Rectal smooth muscle tissue (tissue), 1 donor: ENCODE measurements around the gene CDC42EP4.

Experiments
- H3K27ac ChIP-seq: one replicate; pipeline ENCODE4 v1.7.0; 2013; ENCODE audit warnings: low read depth, low read length, inconsistent platforms
- H3K27me3 ChIP-seq: one replicate; pipeline ENCODE4 v1.7.0; 2013; ENCODE audit warnings: low read length; ENCODE audit not compliant: control insufficient read depth, insufficient read depth
- H3K36me3 ChIP-seq: one replicate; pipeline ENCODE4 v1.7.0; 2013; ENCODE audit warnings: low read length; ENCODE audit not compliant: control insufficient read depth, insufficient read depth
- H3K4me1 ChIP-seq: one replicate; pipeline ENCODE4 v1.7.0; 2013; ENCODE audit warnings: low read length; ENCODE audit not compliant: control insufficient read depth, insufficient read depth
- H3K4me3 ChIP-seq: one replicate; pipeline ENCODE4 v1.7.0; 2013; ENCODE audit warnings: low read length
- H3K9ac ChIP-seq: one replicate; pipeline ENCODE4 v1.7.0; 2013; ENCODE audit warnings: low read length

Gene CDC42EP4

DNA sequence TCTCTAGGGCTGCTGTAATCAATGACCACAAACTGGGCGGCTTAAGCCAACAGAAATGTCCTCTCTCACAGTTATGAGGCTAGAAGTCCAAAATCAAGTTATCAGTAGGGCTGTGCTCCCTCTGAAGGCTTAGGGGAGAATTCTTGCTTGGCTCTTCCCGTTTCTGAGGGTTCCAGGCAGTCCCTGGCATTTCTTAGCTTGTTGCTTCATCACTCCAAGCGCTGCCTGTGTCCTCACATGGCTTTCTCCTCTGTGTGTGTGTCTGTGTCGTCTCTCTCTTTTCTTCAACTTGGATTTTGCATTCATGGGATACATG is 13.7 kb upstream of the CDC42EP4 start:
- H3K27me3 ChIP-seq = peaks cover 3% of the 10 kb centered on the region
- H3K9ac ChIP-seq = no peak overlapping the region
- no peaks in the 10 kb centered on the region for H3K4me1 ChIP-seq
- no peak overlapping the region for H3K27ac ChIP-seq
- H3K36me3 ChIP-seq = no peaks in the 10 kb centered on the region
- H3K4me3 ChIP-seq = no peak overlapping the region

DNA sequence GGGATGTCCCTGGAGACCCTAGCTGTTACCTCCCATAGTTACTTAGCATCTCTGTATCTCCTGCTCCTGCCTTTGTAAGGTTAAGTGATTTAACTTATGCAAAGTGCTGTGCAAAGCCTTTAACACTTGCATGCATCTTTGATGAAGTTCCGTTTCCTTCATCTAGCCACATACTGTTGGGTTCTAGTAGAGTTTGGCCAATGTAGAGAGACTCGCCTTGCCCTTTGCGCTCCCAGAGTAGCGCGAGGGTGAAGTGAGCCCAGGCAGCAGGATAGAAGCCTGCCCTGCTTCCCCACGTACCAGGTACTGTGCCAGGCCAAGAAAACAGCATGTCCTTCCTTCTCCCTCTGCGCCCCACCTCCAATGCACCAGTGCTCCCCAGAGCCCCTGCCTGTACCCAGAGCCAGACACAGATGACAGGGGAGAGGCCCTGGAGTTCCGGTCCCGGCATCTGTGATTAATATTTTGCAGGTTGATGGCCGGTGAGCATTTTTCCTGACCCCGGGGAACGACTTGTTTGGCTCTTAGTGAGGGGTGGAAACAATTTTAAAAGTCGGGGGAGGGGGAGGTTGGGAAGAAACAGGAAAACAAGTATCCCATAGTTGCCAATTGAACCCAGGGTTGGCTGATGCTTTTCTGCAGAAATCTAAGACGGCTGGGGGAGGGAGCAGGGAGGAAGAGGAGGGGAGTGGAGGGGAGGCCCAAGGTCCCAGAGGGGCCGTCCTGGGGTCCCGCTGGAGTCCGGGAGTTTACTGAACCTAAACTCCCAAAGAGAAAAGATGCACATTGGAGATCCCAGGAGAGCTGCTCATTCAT is 13.1 kb upstream of the CDC42EP4 start:
- H3K27me3 ChIP-seq = peaks cover 3% of the 10 kb centered on the region
- no peak overlapping the region for H3K4me3 ChIP-seq
- no peaks in the 10 kb centered on the region for H3K36me3 ChIP-seq
- no peaks in the 10 kb centered on the region for H3K4me1 ChIP-seq
- no peak overlapping the region for H3K9ac ChIP-seq
- no peak overlapping the region for H3K27ac ChIP-seq

DNA sequence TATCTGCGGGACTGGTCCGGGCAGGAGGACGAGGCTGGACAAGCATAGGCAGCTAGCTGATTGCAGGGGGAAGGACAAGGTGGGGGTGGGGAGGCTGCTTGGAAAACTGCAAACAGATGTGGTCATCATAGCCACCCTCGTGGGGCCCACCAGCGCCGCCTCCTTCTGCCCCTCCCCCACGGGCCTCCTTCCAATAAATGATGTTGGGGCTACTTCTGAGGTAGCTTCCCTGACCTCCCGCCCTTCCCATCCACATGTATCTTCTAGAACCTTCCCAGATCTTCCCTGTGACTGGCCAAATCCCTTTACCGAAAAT is 12.3 kb upstream of the CDC42EP4 start:
- Histone ChIP-seq H3K9ac (no peak overlapping the region), H3K4me1 (no peaks in the 10 kb centered on the region), H3K36me3 (no peaks in the 10 kb centered on the region), H3K27me3 (peaks cover 3% of the 10 kb centered on the region), H3K27ac (no peak overlapping the region), H3K4me3 (no peak overlapping the region)

- H3K9ac ChIP-seq = no peak overlapping the region
- H3K27me3 ChIP-seq = peaks cover 2% of the 10 kb centered on the region
- H3K27ac ChIP-seq = no peak overlapping the region
- no peak overlapping the region for H3K4me3 ChIP-seq
- H3K36me3 ChIP-seq = no peaks in the 10 kb centered on the region
- no peaks in the 10 kb centered on the region for H3K4me1 ChIP-seq
These were observed 11.8 kb upstream of the CDC42EP4 start for GRCh38 chr17:73323409-73324159.

DNA sequence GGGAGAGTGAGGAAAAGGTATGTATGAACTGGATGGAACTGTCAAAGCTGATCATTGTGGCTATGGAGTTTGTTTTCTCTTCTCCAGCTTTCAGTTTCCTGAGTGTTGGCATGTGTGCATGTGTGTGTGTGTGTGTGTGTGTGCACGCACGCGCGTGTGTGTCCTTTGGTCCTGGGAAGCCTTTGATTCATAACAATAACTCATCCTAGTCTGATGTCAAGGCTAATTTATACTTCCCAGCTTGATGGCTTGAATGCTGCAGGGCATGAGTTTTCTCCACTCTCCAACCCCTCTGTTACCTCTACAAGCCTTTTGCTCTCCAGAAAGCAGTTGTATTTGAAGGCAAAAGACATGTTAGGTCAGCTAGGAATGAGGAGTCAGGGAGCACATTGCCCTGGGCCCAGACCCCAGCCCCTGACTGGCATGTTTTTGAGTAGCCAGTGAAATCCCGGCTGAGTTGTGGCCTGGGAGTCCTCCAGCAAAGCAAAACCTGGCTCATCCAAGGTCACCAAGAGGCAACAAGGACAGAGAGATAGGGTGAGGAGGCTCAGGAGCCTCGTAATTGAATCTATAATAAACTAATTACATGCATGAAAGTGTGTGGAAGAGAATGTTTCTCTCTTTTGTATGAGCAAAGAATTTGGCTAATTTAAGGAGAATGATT is 8.9 kb upstream of the CDC42EP4 start:
- H3K4me1 ChIP-seq = peaks cover 5% of the 10 kb centered on the region
- H3K36me3 ChIP-seq = no peaks in the 10 kb centered on the region
- no peak overlapping the region for H3K9ac ChIP-seq
- no peaks in the 10 kb centered on the region for H3K27me3 ChIP-seq
- no peak overlapping the region for H3K4me3 ChIP-seq
- no peak overlapping the region for H3K27ac ChIP-seq

- Histone ChIP-seq H3K4me3 (no peak overlapping the region), H3K27ac (no peak overlapping the region), H3K9ac (no peak overlapping the region), H3K4me1 (peaks cover 5% of the 10 kb centered on the region), H3K27me3 (no peaks in the 10 kb centered on the region), H3K36me3 (no peaks in the 10 kb centered on the region)
These were observed 8.0 kb upstream of the CDC42EP4 start for GRCh38 chr17:73319766-73320165.

DNA sequence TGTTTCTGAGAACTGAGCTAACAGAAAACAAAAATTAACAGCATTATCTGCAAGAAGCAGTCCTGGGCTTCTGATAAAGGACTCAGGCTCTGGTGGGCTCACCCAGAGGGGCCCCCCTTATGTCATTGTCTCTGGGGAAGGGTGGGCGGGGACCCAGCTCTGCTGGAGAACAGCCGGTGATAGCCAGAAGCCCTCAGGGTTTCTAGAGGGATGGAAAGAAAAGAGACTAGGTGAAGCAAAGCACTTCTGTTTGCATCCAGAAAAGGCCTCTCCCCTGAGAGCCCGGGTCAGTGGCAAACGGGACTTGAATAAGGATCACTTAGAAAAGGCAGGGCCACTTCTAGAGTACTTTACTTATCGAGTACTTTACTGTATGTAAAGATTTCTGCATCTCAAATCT is 7.0 kb upstream of the CDC42EP4 start:
- Histone ChIP-seq H3K4me1 (peaks cover 5% of the 10 kb centered on the region), H3K27ac (no peak overlapping the region), H3K27me3 (no peaks in the 10 kb centered on the region)

DNA sequence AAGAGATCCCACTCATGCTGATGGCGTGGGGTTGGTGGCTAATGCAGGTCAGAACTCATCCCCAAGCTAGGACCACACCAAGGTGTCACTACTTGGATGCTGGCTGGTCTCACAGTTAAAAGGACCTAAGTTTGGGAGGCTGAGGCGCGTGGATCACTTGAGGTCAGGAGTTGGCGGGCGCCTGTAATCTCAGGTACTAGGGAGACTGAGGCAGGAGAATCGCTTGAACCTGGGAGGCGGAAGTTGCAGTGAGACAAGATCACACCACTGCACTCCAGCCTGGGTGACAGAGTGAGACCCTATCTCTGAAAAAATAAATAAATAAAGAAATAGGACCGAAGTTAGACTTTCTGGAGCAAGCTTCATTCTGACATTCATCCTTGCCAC is 6.6 kb upstream of the CDC42EP4 start:
- no peak overlapping the region for H3K4me3 ChIP-seq
- H3K27ac ChIP-seq = no peak overlapping the region
- H3K4me1 ChIP-seq = peaks cover 5% of the 10 kb centered on the region
- no peak overlapping the region for H3K9ac ChIP-seq
- no peaks in the 10 kb centered on the region for H3K36me3 ChIP-seq
- H3K27me3 ChIP-seq = no peaks in the 10 kb centered on the region

More for the DNA sequence above, 7.0 kb upstream of the CDC42EP4 start:
- Histone ChIP-seq H3K9ac (no peak overlapping the region), H3K36me3 (no peaks in the 10 kb centered on the region), H3K4me3 (no peak overlapping the region)

DNA sequence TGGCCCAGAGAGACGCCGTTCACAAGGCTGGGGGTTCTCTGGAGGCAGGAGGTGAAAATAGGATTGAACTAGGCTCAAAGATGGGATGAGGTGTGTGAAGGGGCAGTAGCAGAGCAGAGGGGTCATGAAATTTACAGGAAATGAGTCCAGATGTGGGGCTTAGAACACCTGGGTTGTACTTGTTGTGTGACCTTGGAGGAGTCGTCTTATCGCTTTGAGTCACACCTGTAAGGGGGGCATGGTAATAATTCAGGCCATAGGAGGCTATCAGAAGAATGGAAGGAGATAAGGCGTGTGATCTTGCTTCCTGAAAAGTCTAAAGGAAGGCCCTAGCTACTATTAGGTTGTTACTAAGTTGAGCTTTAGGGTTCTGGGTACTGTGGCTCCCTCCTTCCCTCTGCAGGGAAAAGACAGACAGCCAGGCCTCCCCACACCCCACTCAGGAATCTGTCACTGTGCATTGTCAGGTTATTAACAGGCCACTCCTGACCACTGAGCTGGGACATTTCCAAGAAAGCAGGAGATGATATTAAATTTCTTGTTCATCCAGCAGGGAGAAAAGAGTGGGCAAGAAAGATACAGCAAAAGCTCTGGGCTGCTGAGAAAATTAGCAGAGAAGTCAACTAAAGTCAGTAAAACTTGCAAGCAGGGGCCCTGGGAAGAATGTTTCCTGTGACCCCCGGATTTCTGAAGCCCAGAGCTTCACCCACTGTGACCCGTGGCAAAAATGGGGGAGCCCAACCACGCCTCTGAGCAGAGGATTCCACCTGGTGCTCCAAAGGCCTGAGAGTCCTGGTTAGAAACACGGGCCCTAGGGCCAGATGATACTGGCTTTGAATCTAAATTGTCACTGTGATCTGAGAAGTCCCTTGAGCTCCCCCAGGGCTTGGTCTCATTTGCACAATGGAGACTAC is 6.0 kb upstream of the CDC42EP4 start:
- Histone ChIP-seq H3K4me3 (no peak overlapping the region), H3K4me1 (peaks cover 5% of the 10 kb centered on the region), H3K27ac (no peak overlapping the region), H3K36me3 (no peaks in the 10 kb centered on the region), H3K27me3 (no peaks in the 10 kb centered on the region), H3K9ac (peak overlapping the region; percentile 10)

- Histone ChIP-seq H3K36me3 (no peaks in the 10 kb centered on the region), H3K27ac (no peak overlapping the region), H3K4me1 (peaks cover 11% of the 10 kb centered on the region), H3K27me3 (no peaks in the 10 kb centered on the region), H3K4me3 (no peak overlapping the region), H3K9ac (no peak overlapping the region)
These were observed 5.2 kb upstream of the CDC42EP4 start for GRCh38 chr17:73316919-73317505.

GRCh38 chr17:73315471-73315870 is 3.7 kb upstream of the CDC42EP4 start:
- Histone ChIP-seq H3K4me3 (no peak overlapping the region), H3K36me3 (no peaks in the 10 kb centered on the region), H3K27ac (no peak overlapping the region), H3K27me3 (no peaks in the 10 kb centered on the region), H3K4me1 (peaks cover 11% of the 10 kb centered on the region), H3K9ac (no peak overlapping the region)
